Endothelial cell of umbilical vein (primary cell): ENCODE data around the gene DDX31. TPM values are rescaled to one million over a fixed set of nuclear protein-coding genes. Genes with fewer than 3 reads are reported as not detected.

ENCODE experiments used
- BruUV-seq: library from RNA; stranded (reverse); fragments of 400-500 nt; replicated peaks from 2 replicates; lab custom pipeline; 2021; lab: Mats Ljungman, UMichigan
- CTCF ChIA-PET: fragments of 300-600, 350-600 bp; sonication (Branson Sonifier 250); formaldehyde crosslinking; loops from one replicate; lab custom pipeline; 2021; ENCODE audit warnings: antibody characterized with exemption, inconsistent platforms; lab: Charles Lee
- POLR2A ChIA-PET: fragments of 300-600, 350-600 bp; sonication (Branson Sonifier 250); formaldehyde crosslinking; loops from one replicate; lab custom pipeline; 2021; ENCODE audit warnings: antibody characterized with exemption, inconsistent platforms; lab: Charles Lee
- DNase-seq: peaks from one replicate; pipeline ENCODE4 v3.0.0-alpha.2; 2011; ENCODE audit warnings: low read depth, low spot score
- FAIRE-seq: peaks from 2 replicates; lab custom pipeline; 2011; peaks lifted over from hg19 to GRCh38; lab: Jason Lieb, UNC
- H2AFZ ChIP-seq: 2 replicates; pipeline ENCODE4 v1.6.0; 2012; ENCODE audit warnings: low read depth, low read length, control low read depth, inconsistent platforms
- H3K27ac ChIP-seq: 2 replicates; pipeline ENCODE4 v1.5.1; 2011; ENCODE audit warnings: low read depth, mild to moderate bottlenecking, control low read depth, low read length, moderate library complexity; ENCODE audit not compliant: insufficient read depth
- H3K27me3 ChIP-seq, 2 experiments: 2 replicates each; pipeline versions ENCODE4 v1.6.0 to v1.6.1; 2011; ENCODE audit warnings: low read length in 2 of 2, mixed read lengths in 1 of 2; ENCODE audit not compliant: control insufficient read depth in 2 of 2, insufficient read depth in 2 of 2
- H3K36me3 ChIP-seq, 2 experiments: 2 replicates in 1 of 2; 3 replicates in 1 of 2; pipeline ENCODE4 v1.5.1; 2011; ENCODE audit warnings: low read length in 2 of 2, mild to moderate bottlenecking in 1 of 2, moderate library complexity in 1 of 2; ENCODE audit not compliant: control insufficient read depth in 2 of 2, insufficient read depth in 2 of 2; ENCODE audit errors: extremely low read depth in 1 of 2
- H3K4me1 ChIP-seq: 3 replicates; pipeline ENCODE4 v1.5.1; 2011; ENCODE audit warnings: mild to moderate bottlenecking, low read length; ENCODE audit not compliant: control insufficient read depth, insufficient read depth; ENCODE audit errors: extremely low read depth
- H3K4me2 ChIP-seq: 2 replicates; pipeline ENCODE4 v1.6.1; 2011; ENCODE audit warnings: low read length, control low read depth, mixed read lengths; ENCODE audit not compliant: insufficient read depth
- H3K4me3 ChIP-seq, 3 experiments: fragments of 200-600 bp in 1 of 3; sonication (generic), shearing (Covaris generic) in 1 of 3; replicated peaks in 1 of 3; 2 replicates each; pipeline ENCODE4 v1.5.1; 2011 to 2016; ENCODE audit warnings: control low read depth in 3 of 3, low read length in 3 of 3, mild to moderate bottlenecking in 2 of 3, inconsistent platforms in 1 of 3, low read depth in 1 of 3, moderate library complexity in 1 of 3; ENCODE audit not compliant: insufficient read depth in 1 of 3
- H3K79me2 ChIP-seq: 2 replicates; pipeline ENCODE4 v1.6.0; 2012; ENCODE audit warnings: low read length, inconsistent platforms; ENCODE audit not compliant: control insufficient read depth, insufficient read depth
- H3K9ac ChIP-seq: replicated peaks from 2 replicates; pipeline ENCODE3; 2011; ENCODE audit warnings: low read length, control low read depth; ENCODE audit not compliant: insufficient read depth; ENCODE audit errors: extremely low read depth
- H3K9me1 ChIP-seq: replicated peaks from 3 replicates; pipeline ENCODE4 v1.6.0; 2011; ENCODE audit warnings: mild to moderate bottlenecking, low read length; ENCODE audit not compliant: control insufficient read depth, insufficient read depth; ENCODE audit errors: extremely low read depth
- H3K9me3 ChIP-seq: replicated peaks from 2 replicates; pipeline ENCODE4 v1.5.1; 2012; ENCODE audit warnings: low read length, inconsistent platforms; ENCODE audit not compliant: control insufficient read depth, insufficient read depth
- H4K20me1 ChIP-seq: replicated peaks from 2 replicates; pipeline ENCODE3; 2011; ENCODE audit warnings: mild to moderate bottlenecking, low read length; ENCODE audit not compliant: control insufficient read depth, insufficient read depth; ENCODE audit errors: extremely low read depth
- FOS ChIP-seq: IDR thresholded peaks from 2 replicates; pipeline ENCODE4 v1.6.1; 2011; ENCODE audit warnings: mild to moderate bottlenecking, low read length, moderate library complexity, borderline replicate concordance; ENCODE audit not compliant: insufficient read depth
- GATA2 ChIP-seq: IDR thresholded peaks from 2 replicates; pipeline ENCODE4 v1.7.0; 2011; ENCODE audit warnings: low read depth, mild to moderate bottlenecking, moderate library complexity, mixed read lengths, low read length; ENCODE audit not compliant: insufficient read length, insufficient read depth
- POLR2AphosphoS5 ChIP-seq: IDR thresholded peaks from 2 replicates; pipeline ENCODE4 v1.6.1; 2012; ENCODE audit warnings: low read depth, mild to moderate bottlenecking, control low read depth, low read length, moderate library complexity; ENCODE audit not compliant: insufficient read depth
- dilution Hi-C: fragments of 300-500 bp; cut with MboI; formaldehyde crosslinking; loops from one replicate; pipeline ENCODE4 v1.15.0; 2019; ENCODE audit warnings: low sequenced_read_pairs; ENCODE audit not compliant: extremely low pct_ligation_motif_present
- intact Hi-C: fragments of 100-400 bp; cut with micrococcal nuclease; formaldehyde crosslinking; loops from one replicate; pipeline ENCODE4 v1.10.0; 2022
- polyA plus RNA-seq, 4 experiments: library from polyadenylated mRNA; depleted of rRNA in 3 of 4; stranded (reverse) in 3 of 4; unstranded in 1 of 4; fragments of >200 nt; gene quantifications; 2 replicates each; pipeline versions ENCODE4 v1.2.1 to v1.2.3, GENCODE V29; 2011 to 2012; ENCODE audit warnings: missing spikeins in 1 of 4
- total RNA-seq: library from RNA; stranded (reverse); gene quantifications from 2 replicates; pipeline ENCODE4 v1.2.3, GENCODE V29; 2021
- TF ChIP-seq, protein P1 (sequence below): IDR thresholded peaks from 2 replicates; pipeline ENCODE4 v1.6.1; 2011; ENCODE audit not compliant: insufficient read depth, insufficient read length
- TF ChIP-seq, protein P2 (sequence below), 2 donors: IDR thresholded peaks; 1 replicate in 1 of 2; 2 replicates in 1 of 2; pipeline ENCODE4 v1.5.1; 2011; ENCODE audit warnings: low read length in 2 of 2, mild to moderate bottlenecking in 2 of 2, moderate library complexity in 2 of 2, control low read depth in 1 of 2, inconsistent platforms in 1 of 2, low read depth in 1 of 2; ENCODE audit not compliant: insufficient read depth in 1 of 2; ENCODE audit errors: extremely low read depth in 1 of 2

The DDX31 gene
- total and polyA plus RNA-seq, 2 donors (not counting 3 experiments of a cell fraction or from before 2014, with no cell fraction given) = 8.0 to 16.3 TPM

DNA sequence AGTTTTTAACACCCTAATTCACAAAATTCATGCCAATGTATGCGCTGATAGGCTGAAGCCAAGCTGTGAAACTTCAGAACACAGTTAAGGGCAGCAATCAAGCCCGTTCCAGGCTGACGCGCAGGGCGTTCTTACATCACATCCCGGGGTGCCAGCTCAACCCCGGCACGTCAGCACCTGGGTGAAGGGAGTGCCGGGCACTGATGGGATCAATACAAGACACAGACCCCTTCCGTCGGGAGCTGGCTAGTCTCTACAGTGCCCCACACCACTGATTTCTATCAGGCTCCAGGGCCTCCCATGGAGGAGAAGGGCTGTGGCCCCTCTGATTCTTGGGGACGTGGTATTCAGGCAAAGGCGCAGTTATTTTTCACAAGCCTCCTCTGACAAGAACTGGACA is 75.4 kb downstream of the DDX31 start:
- Histone ChIP-seq H3K9me3 (no peaks in the 10 kb centered on the region), H3K79me2 (no peaks in the 10 kb centered on the region), H4K20me1 (no peaks in the 10 kb centered on the region), H3K9me1 (no peaks in the 10 kb centered on the region), H3K4me1 (no peaks in the 10 kb centered on the region), H3K9ac (no peak overlapping the region), H3K36me3 (peaks cover 0 to 7% of the 10 kb centered on the region in 2 experiments), H3K27ac (no peak overlapping the region), H3K27me3 (peaks cover 26 to 28% of the 10 kb centered on the region in 2 experiments), H3K4me2 (no peak overlapping the region), H3K4me3 (no peak overlapping the region), H2AFZ (no peak overlapping the region)
- TF ChIP-seq FOS (no peak), POLR2AphosphoS5 (no peak)
- CTCF ChIA-PET = no interaction called here
- BruUV-seq = no TSS peak
- intact Hi-C loops = no loop called here
- DNase-seq (no peak), FAIRE-seq (no peak)
- dilution Hi-C loops = no loop called here
- POLR2A ChIA-PET = no interaction called here

DNA sequence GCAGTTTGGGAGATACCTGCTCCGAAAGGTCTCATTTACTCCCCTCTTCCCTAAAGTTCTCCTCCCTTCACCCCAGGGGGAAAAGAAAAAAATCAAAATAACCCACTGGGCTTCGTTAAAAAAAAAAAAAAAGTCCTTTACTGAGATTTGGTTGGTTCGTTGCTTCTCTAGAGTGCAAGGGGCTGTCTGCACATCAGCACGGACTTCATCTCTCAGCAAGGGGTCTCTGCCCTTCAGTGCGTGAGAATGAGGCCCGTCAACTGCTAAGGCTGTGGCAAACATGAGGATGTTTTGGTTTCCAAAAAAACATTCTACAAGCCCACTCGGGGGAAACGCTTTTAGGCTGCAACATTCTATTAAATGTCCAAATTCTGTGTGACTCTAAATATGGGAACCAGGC is 77.3 kb downstream of the DDX31 start:
- Histone ChIP-seq H3K27ac (no peak overlapping the region), H3K36me3 (peaks cover 0 to 7% of the 10 kb centered on the region in 2 experiments), H2AFZ (no peak overlapping the region), H4K20me1 (no peaks in the 10 kb centered on the region), H3K4me2 (no peak overlapping the region), H3K27me3 (peaks cover 44 to 48% of the 10 kb centered on the region in 2 experiments), H3K9me1 (no peaks in the 10 kb centered on the region), H3K79me2 (no peaks in the 10 kb centered on the region), H3K4me1 (no peaks in the 10 kb centered on the region), H3K9me3 (no peaks in the 10 kb centered on the region), H3K4me3 (no peak overlapping the region), H3K9ac (no peak overlapping the region)
- no TSS peak for BruUV-seq
- FAIRE-seq (no peak), DNase-seq (no peak)
- ChIA-PET CTCF (no interaction called here), POLR2A (no interaction called here)
- dilution Hi-C loops (no loop called here), intact Hi-C loops (no loop called here)
- TF ChIP-seq, protein P1, sequence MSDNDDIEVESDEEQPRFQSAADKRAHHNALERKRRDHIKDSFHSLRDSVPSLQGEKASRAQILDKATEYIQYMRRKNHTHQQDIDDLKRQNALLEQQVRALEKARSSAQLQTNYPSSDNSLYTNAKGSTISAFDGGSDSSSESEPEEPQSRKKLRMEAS = no peak
- TF ChIP-seq GATA2 = no peak
- TF ChIP-seq POLR2AphosphoS5 = no peak
- TF ChIP-seq, protein P2, sequence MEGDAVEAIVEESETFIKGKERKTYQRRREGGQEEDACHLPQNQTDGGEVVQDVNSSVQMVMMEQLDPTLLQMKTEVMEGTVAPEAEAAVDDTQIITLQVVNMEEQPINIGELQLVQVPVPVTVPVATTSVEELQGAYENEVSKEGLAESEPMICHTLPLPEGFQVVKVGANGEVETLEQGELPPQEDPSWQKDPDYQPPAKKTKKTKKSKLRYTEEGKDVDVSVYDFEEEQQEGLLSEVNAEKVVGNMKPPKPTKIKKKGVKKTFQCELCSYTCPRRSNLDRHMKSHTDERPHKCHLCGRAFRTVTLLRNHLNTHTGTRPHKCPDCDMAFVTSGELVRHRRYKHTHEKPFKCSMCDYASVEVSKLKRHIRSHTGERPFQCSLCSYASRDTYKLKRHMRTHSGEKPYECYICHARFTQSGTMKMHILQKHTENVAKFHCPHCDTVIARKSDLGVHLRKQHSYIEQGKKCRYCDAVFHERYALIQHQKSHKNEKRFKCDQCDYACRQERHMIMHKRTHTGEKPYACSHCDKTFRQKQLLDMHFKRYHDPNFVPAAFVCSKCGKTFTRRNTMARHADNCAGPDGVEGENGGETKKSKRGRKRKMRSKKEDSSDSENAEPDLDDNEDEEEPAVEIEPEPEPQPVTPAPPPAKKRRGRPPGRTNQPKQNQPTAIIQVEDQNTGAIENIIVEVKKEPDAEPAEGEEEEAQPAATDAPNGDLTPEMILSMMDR (IDR thresholded peaks at IDR 0.05; ENCODE audit: extremely low read depth in 1 of 2, insufficient read depth in 1 of 2, low read depth in 1 of 2, low read length in 2 of 2) = no peak
